Measurements from ENCODE around the gene APEX2.
"Not testable (repeated sequence)": the region's sequence is repeated elsewhere in the genome, so short reads cannot be mapped to it uniquely, and the experiment has no call there.

APEX2 gene

GRCh38 chrX:55026143-55026542 lies 26.0 kb downstream of the APEX2 start:
- no peak for DNase-seq

GRCh38 chrX:55026840-55027239 lies 26.7 kb downstream of the APEX2 start:
- DNase-seq, result no peak

DNA sequence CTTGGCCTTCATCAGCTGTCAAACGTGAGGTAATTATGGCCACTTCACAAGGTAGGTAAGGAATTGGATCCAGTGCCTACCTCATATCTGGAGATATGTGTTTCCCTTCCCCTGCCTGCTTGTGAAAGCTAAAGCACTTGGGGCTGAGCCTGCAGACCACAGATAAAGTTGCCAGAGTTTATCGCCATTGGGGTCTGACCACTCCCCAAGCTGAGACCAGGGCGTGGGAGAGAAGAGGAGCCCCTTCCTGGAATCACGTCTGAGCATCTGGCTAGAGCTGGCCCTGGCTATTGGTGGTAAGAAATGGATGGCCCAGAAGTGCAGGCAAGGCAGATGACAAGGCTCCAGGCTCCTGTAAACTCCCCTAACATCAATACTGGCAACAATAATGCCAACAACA lies 27.9 kb downstream of the APEX2 start:
- DNase-seq, result no peak

DNA sequence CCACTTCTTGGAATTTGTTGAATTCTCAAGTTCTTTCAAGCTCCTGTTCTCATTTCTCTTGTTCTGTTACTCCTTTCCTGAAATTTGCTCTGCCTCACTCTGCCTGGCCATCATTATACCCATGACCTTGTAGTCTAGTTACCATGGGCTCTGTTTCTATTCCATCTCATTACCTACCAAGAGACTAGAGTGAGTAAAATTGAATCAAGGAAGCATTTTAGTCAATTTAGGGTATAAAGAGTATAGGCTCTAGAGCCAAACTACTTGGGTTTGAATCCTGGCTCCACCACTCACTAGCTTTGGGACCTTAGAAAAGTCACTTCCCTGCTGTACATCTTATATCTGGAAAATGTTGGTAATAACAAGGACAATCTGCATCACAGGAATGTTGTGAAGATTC lies 28.4 kb downstream of the APEX2 start:
- DNase-seq, result no peak

DNA sequence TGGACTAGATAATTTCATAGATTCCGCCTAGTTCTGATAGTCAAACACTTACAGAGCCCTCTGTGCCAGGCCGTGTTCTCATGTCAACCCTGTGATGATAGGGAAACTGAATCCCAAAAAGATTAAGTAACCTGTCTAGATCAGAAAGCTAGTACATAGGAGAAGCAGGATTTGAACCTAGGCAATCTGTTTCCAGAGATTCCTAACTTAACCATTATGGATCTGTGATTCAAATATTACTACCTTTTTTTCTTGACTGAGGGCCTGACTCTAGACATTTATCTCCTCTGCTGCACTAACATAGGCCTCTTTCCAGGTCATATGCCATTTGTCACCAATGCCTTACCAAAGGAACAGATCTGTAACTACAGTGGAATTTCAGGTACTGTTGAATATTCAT lies 29.1 kb downstream of the APEX2 start:
- DNase-seq, result no peak

DNA sequence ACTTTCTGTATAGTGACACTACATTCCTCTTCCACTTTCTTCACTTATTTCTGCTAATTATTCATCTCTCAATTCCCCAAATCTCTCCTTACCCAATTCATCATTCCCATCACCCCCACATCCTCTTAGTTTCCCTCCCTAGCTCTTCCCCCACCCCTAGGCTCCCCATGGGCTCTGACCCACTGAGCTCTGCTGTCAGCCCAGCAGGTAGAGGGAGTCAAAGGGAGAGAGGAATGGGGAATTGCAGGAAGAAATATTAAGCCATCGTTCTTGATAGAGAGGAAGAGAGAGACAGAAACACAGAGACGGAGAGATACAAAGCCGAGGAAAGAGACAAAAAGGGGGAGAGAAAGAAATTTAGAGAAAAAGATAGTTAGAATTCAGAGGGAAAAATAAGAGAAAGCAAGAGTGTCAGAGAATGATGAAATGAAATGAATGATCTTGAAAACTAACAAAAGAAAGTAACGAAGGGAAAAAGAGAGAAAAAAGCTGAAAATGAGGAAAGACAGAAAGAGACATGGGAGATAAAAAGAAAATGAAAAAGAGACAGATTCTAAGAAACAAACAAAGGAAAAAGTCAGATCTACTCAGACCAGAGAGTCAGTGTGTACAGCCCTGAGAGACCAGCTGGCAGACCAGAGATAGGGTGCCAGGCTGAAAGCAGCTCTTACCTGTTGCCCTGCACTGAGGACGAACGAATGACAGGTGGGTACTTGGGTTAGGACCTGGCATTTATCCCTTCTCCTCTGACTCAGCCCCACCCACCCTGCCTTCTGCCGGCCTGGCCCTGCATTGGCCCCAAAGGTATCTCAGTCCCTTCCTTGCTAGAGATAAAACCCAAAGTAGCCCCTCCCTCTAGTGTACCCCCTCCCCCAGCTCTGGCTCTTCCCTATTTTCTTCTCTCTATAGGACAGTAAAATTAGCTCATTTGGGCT lies 30.4 kb downstream of the APEX2 start, which contains the start of gene ALAS2:
Gene ALAS2, minus strand, starts transcription at position 707 of the 935 bp plus-strand sequence. CDS start 4,977 bp downstream, outside the sequence.
- no peak for DNase-seq

GRCh38 chrX:55033429-55033828 lies 33.3 kb downstream of the APEX2 start:
- no peak for DNase-seq

GRCh38 chrX:55039471-55039870 lies 39.3 kb downstream of the APEX2 start:
- no peak for DNase-seq

GRCh38 chrX:55041514-55041913 lies 41.4 kb downstream of the APEX2 start:
- DNase-seq, result no peak

DNA sequence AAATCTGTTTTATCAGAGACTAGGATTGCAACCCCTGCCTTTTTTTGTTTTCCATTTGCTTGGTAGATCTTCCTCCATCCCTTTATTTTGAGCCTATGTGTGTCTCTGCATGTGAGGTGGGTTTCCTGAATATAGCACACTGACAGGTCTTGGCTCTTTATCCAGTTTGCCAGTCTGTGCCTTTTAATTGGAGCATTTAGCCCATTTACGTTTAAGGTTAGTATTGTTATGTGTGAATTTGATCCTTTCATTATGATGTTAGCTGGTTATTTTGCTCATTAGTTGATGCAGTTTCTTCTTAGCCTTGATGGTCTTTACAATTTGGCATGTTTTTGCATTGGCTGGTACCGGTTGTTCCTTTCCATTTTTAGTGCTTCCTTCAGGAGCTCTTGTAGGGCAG lies 50.4 kb downstream of the APEX2 start:
- DNase-seq, result not testable (repeated sequence)

DNA sequence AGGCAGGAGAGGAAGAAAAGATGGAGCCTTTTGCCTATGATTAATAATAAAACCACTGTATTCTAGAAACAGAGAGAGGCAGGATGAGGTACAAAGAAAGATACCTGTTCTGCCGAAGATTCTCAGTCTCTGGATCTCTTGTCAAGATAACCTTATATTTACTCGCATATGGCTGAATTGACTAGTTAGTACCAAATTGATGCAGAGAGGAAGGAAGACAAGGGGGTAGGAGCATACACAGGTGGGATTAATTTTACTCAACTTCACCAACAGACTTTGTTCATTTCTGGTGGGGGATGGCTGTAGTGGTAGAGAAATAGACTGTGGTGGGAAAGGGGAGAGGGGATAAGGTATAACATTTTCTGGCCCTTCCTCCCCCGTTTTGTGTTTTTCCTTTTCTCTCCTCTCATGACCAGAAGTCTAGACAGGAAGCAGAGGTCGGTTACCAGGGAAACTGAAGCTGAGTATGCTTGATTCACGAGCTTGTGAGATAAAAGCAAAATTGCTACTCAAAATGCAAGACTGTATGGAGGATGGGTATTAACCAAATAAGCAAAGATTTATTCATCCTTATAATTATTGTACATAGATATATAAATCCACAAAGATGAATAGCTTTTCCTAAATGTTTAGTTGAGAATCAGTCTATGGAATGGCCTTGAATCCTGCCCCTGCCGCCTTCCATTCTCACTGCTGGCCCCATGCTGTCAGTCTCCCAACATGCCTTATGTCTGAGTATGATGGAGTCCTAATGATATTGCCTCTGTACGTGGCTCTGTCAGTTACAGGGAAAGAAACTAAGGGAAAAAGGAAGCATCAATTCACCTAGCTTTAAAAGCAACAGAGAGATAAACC lies 56.9 kb downstream of the APEX2 start:
- DNase-seq, result no peak

GRCh38 chrX:55057675-55058249 lies 57.6 kb downstream of the APEX2 start:
- DNase-seq, result peak; percentile 0

Data from NCI-H187 treated with DMSO at 0.1 percent for 48 hours (cell line).